Thoracic aorta endothelial cell (primary cell): ENCODE results near the gene CRAMP1. TPM values are rescaled to one million over a fixed set of nuclear protein-coding genes. Genes with fewer than 3 reads are reported as not detected.

Experiments used
- total RNA-seq: library from RNA; depleted of rRNA; stranded (reverse); fragments of >200 nt; gene quantifications from 2 replicates; pipeline ENCODE4 v1.2.3, GENCODE V29; 2012

Gene CRAMP1
- 16.0 and 20.3 TPM in 2 replicates for total RNA-seq

GRCh38 chr16:1612320-1613111 is at the start of gene CRAMP1:
Gene CRAMP1 (plus strand): TSS chr16:1612360. CDS start chr16:1614640, 2,280 bp downstream.

GRCh38 chr16:1677942-1678499 is 65.9 kb downstream of the CRAMP1 start, which contains the start of gene JPT2:
Gene JPT2 (plus strand): TSS chr16:1678279. CDS start chr16:1678313, 34 bp downstream.

GRCh38 chr16:1705688-1706385 is 93.7 kb downstream of the CRAMP1 start, which contains the start of gene MAPK8IP3:
Gene MAPK8IP3 (plus strand): TSS chr16:1706195. CDS start chr16:1706340, 145 bp downstream.

Other genes with a start within 250 kb of the CRAMP1 start
- 12.1 and 17.7 TPM in 2 replicates for gene UNKL, start 197.7 kb upstream of the CRAMP1 start, total RNA-seq
- 10.8 and 13.1 TPM in 2 replicates for gene UQCC4, start 191.6 kb upstream of the CRAMP1 start, total RNA-seq
- gene PERCC1, start 181.3 kb upstream of the CRAMP1 start, total RNA-seq = not detected in 2 replicates
- gene CCDC154, start 167.8 kb upstream of the CRAMP1 start, total RNA-seq = 0.07 TPM in 1 of 2 replicates, not detected in the other
- gene CLCN7, start 137.3 kb upstream of the CRAMP1 start, total RNA-seq = 48.3 and 62.9 TPM in 2 replicates
- not detected in 2 replicates for gene PTX4, start 123.4 kb upstream of the CRAMP1 start, total RNA-seq
- gene TELO2, start 119.0 kb upstream of the CRAMP1 start, total RNA-seq = 28.6 and 28.8 TPM in 2 replicates
- 14.9 and 24.1 TPM in 2 replicates for gene TMEM204, start 78.7 kb upstream of the CRAMP1 start, total RNA-seq
- gene IFT140, start 288 bp upstream of the CRAMP1 start, total RNA-seq = 14.0 and 14.6 TPM in 2 replicates
- 70.2 and 72.1 TPM in 2 replicates for gene JPT2, start 65.9 kb downstream of the CRAMP1 start, total RNA-seq
- gene MAPK8IP3, start 93.8 kb downstream of the CRAMP1 start, total RNA-seq = 41.9 and 45.7 TPM in 2 replicates
- gene NME3, start 159.2 kb downstream of the CRAMP1 start, total RNA-seq = 26.1 and 27.0 TPM in 2 replicates
- 11.6 and 13.5 TPM in 2 replicates for gene EME2, start 160.4 kb downstream of the CRAMP1 start, total RNA-seq
- 59.0 and 75.9 TPM in 2 replicates for gene MRPS34, start 160.8 kb downstream of the CRAMP1 start, total RNA-seq
- 21.0 and 25.3 TPM in 2 replicates for gene SPSB3, start 170.2 kb downstream of the CRAMP1 start, total RNA-seq
- 61.0 and 66.9 TPM in 2 replicates for gene NUBP2, start 170.6 kb downstream of the CRAMP1 start, total RNA-seq
- not detected in 2 replicates for gene IGFALS, start 181.3 kb downstream of the CRAMP1 start, total RNA-seq
- gene HAGH, start 214.5 kb downstream of the CRAMP1 start, total RNA-seq = 43.0 and 46.1 TPM in 2 replicates
- 57.3 and 63.8 TPM in 2 replicates for gene FAHD1, start 214.8 kb downstream of the CRAMP1 start, total RNA-seq